ENCODE measurements around the gene XIRP2.

Gene XIRP2

GRCh38 chr2:167132066-167132465 is 243.8 kb downstream of the XIRP2 start:
- DNase-seq (ENCODE audit: extremely low read depth, low read depth), result no peak
- no peak for TF ChIP-seq CTCF (IDR thresholded peaks at IDR 0.05; ENCODE audit: low read depth, low read length)

- TF ChIP-seq CTCF (IDR thresholded peaks at IDR 0.05; ENCODE audit: low read depth, low read length), result no peak
- no peak for DNase-seq (ENCODE audit: extremely low read depth, low read depth)
These were observed 244.8 kb downstream of the XIRP2 start for GRCh38 chr2:167132906-167133555.

GRCh38 chr2:167133614-167134013 is 245.3 kb downstream of the XIRP2 start:
- no peak for DNase-seq (ENCODE audit: extremely low read depth, low read depth)
- no peak for TF ChIP-seq CTCF (IDR thresholded peaks at IDR 0.05; ENCODE audit: low read depth, low read length)

- DNase-seq (ENCODE audit: extremely low read depth, low read depth), result peak; percentile 19
- no peak for TF ChIP-seq CTCF (IDR thresholded peaks at IDR 0.05; ENCODE audit: low read depth, low read length)
These were observed 246.2 kb downstream of the XIRP2 start for GRCh38 chr2:167134381-167135072.

GRCh38 chr2:167135706-167136105 is 247.4 kb downstream of the XIRP2 start:
- no peak for TF ChIP-seq CTCF (IDR thresholded peaks at IDR 0.05; ENCODE audit: low read depth, low read length)
- DNase-seq (ENCODE audit: extremely low read depth, low read depth), result no peak

GRCh38 chr2:167136879-167137596 is 248.8 kb downstream of the XIRP2 start:
- no peak for TF ChIP-seq CTCF (IDR thresholded peaks at IDR 0.05; ENCODE audit: low read depth, low read length)
- no peak for DNase-seq (ENCODE audit: extremely low read depth, low read depth)

- TF ChIP-seq CTCF (IDR thresholded peaks at IDR 0.05; ENCODE audit: low read depth, low read length), result no peak
- no peak for DNase-seq (ENCODE audit: extremely low read depth, low read depth)
These were observed 252.1 kb downstream of the XIRP2 start for GRCh38 chr2:167140330-167140729.

Measured in AG09319 (cell line).